Myocyte (in vitro differentiated cells): ENCODE data around the gene SHISA9. TPM values are rescaled to one million over a fixed set of nuclear protein-coding genes. Genes with fewer than 3 reads are reported as not detected.
"Not testable (repeated sequence)": the region's sequence is repeated elsewhere in the genome, so short reads cannot be mapped to it uniquely, and the experiment has no call there.

Source experiments
- DNase-seq: peaks from one replicate; pipeline ENCODE4 v3.0.0-alpha.2; 2012; ENCODE audit warnings: low read depth
- polyA plus RNA-seq: library from polyadenylated mRNA; unstranded; fragments of >200 nt; gene quantifications from one replicate; pipeline ENCODE4 v1.2.1, GENCODE V29; 2012; ENCODE audit warnings: missing spikeins
- total RNA-seq: library from RNA; depleted of rRNA; stranded (reverse); fragments of >200 nt; gene quantifications from 2 replicates; pipeline ENCODE4 v1.2.3, GENCODE V29; 2014

Gene SHISA9
- 15.5 and 15.9 TPM in 2 replicates for total RNA-seq
- 31.5 TPM for polyA plus RNA-seq

DNA sequence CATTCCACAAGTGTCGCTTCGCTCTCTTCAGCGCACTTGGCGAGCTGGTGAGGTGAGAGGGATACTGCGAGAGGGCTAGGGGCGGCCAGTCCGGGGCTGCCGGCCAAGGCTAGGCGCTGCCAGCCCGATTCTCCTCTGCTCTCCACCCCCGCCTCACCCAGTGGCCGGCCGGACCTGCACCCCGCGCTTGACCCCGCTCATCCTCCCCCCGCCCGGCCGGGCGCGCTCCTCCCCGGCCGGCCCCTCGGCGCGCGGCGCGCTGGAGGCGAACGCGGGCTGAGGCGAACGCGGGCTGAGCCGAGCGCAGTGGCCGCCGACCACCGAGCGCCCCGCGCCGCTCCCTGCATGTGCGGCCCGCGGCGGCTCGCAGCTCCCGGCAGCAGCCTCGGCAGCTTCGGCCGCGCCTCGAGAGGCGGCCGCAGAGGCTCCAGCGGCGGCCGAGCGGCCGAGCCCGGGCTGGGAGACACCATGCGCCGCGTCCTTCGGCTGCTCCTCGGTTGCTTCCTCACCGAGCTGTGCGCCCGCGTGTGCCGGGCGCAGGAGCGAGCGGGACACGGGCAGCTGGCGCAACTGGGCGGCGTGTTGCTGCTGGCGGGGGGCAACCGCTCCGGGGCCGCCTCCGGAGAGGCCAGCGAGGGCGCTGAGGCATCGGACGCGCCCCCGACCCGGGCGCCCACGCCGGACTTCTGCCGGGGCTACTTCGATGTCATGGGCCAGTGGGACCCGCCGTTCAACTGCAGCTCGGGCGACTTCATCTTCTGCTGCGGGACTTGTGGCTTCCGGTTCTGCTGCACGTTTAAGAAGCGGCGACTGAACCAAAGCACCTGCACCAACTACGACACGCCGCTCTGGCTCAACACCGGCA is at the start of gene SHISA9:
Gene SHISA9, plus strand, starts transcription at position 2 of the 865 bp plus-strand sequence.
- DNase-seq: peak; percentile 56

DNA sequence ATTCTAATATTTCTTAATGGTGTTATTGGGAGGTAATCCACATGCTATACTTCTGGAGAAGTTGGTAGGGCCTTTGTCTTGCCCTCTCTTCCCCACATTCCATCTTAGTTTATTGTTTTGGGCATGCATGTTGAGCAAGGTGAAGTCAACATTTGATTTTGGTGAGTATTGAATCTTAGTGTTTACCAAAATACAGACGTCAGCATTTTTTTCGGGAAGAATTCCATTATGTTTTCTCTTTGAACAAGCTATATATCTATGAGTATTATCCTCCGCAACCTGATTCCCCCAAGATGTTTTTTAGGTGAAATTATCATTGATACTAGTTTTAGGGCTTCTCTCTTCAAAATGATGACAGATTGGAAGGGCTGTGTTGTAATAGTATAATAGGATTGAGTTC is 47.4 kb upstream of the SHISA9 start:
- DNase-seq: no peak

DNA sequence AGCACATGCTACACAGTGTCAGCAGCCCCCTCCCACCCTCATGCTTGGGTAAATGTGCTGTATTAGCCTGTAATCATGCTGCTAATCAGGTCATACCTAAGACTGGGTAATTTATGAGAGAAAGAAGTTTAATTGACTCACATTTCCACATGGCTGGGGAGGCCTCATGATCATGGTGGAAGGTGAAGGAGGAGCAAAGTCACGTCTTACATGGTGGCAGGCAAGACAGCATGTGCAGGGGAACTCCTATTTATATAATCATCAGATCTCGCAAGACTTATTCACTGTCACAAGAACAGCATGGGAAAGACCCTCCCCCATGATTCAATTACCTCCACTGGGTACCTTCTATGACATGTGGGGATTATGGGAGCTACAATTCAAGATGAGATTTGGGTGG is 44.0 kb upstream of the SHISA9 start:
- DNase-seq: not testable (repeated sequence)

DNA sequence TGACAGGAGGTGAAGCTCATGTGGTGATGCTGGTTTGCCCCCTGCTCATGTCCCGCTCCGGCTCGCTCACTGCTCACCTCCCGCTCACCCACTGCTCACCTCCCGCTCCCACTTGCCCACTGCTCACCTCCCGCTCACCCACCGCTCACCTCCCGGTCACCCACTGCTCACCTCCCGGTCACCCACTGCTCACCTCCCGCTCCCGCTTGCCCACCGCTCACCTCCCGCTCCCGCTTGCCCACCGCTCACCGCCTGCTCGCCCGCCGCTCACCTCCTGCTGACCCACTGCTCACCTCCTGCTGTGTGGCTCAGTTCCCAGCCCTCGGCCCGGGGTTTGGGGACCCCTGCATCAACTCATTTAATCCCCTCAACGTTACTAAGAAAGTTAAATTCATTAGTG is 39.1 kb upstream of the SHISA9 start:
- no peak for DNase-seq

DNA sequence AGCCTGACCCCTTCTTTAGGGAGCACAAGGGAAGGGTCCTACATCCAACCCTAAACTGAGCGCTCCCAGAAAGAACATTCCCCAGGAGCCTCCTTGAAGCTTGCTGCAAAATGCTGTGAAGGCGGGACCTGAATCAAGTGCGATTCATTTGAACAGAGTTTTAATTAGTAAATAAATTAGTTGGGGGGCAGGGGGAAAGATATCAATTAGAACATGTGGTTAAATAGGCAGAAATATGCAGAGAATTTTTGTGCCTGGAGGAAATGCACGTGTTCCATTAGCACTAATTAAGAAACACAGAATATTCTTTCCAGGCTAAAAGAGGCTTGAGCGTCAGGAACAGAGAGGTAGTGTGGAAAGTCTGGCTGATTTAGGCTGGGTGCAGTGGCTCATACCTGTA is 38.5 kb upstream of the SHISA9 start:
- DNase-seq: no peak

DNA sequence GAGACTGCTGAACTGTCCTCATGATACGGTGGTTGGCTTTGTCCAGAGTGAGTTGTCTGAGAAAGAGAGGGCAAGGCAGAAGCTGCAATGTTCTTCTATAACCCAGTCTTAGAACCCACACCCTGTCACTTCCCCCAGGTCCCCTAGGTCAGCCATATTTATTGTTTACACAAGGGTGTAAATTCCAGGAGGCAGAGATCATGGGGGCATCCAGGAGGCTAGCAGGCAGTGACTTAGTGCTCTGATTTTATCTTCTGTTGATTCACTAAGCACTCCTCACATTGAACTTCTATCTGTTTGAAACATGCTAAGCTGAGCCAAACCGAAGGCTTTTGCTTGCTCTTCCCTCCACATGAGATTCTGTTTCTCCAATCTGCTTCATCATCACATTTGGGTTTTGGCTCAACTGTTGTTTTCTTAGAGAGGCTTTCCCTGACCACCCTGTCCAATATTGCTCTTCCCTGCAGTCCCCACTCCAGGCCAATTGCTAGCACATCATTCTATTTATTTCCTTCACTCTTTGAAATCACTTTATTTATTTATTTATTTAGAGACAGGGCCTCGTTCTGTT is 34.3 kb upstream of the SHISA9 start:
- DNase-seq: no peak

DNA sequence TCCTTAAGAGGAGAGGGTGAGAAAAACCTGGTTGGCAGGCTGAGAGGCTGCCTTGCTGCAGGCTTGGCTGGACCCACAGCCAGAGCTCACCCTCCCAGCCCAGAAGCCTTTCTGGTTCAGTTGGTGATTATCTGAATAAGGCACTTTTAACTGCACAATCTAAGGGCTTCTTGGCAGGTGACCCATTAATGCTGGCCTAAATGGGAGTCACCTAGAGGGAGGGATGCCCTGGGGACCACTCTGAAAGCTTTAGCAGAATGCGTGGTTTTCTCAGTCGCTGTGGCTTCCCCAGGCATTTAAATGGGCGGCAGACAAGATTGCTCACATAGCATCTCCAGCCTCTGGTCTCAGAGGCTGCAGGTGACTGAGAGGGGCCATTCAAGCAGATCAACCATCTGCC is 33.2 kb upstream of the SHISA9 start:
- no peak for DNase-seq

DNA sequence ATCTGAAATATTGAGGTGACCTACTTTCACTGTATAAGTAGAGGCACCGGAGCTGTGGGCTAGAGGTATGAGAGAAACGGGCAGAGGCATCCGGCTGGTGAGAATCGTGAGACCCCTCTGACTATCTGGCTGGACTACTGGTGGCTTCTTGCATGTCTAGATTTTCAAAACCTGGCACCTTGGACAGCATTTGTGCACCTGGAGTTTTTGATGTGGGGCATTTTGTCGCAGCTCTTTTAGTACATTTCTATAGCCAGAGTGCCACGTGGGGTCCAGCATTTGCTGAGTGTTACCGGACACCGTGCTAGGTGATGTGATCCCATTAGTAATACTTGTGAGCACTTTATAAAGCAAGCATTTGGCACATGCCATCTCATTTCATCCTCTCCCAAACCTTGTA is 32.6 kb upstream of the SHISA9 start:
- DNase-seq: no peak

DNA sequence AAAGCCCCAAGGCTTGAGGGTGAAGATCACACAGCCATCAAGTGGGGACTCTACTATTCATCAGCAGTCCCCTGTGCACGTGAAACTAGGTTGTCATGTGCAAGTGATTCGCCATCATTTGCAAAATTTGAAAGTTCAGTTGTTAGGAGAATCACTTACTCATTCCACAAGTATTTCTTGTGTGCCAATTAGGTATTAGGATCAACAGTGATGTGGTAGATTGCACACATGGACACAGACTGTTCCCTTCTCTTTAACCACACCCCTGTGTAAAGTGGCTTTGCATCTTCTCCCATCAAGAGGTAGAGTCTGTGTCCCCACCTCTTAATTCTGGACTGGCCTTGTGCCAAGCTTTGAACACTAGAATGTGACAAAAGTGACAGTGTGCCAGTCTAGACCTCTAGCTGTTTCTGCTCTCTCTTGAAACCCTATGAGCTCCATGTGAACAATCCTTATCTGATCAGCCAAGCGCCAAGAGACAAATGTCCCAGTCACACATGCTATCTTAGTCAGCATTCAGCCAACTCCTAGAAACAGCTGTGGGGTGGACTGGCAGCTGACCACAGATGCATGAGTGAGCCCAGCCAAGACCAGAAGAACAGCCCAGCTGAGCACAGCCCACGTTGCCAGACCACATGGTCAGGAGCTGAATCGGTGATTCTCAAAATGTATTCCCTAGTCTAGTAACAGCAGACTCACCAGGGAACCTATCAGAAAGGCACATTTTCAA is 31.5 kb upstream of the SHISA9 start:
- DNase-seq: peak; percentile 48

DNA sequence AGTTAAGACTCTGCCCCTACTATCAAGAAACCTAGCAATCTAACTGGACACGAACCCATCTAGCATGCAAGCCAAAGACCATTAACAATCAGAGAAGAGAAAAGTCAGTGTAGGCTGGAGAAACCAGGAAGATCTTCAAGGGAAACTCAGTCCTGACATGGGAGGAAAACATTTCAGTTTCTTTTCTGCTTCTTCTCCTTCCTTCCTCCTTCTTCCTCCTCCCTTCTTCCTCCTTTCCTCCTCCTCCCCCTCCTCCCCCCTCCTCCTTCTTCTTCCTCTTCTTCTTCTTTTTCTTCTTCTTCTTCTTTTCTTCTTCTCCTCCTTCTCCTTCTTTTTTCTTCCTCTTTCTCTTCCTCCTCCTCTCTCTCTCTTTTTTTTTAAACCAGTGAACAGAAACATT is 29.6 kb upstream of the SHISA9 start:
- no peak for DNase-seq

DNA sequence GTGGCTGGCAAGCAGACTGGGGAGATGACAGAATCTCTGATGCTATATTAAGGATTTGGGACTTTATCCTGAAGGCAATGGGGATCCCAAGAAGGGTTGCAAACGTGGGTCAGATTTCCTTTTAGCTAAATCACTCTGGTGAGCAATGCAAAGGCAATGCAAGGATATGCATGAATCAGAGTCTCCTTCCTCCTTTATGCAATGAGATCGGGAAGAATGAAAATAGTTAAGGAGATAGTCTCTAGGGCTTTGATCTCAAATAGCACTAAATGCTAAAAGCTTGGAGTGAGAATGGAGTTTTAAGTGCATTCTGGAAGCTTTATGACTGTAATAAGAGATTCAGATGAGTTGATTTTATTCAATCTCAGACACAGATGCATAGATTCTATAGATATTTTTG is 27.2 kb upstream of the SHISA9 start:
- peak; percentile 36 for DNase-seq

DNA sequence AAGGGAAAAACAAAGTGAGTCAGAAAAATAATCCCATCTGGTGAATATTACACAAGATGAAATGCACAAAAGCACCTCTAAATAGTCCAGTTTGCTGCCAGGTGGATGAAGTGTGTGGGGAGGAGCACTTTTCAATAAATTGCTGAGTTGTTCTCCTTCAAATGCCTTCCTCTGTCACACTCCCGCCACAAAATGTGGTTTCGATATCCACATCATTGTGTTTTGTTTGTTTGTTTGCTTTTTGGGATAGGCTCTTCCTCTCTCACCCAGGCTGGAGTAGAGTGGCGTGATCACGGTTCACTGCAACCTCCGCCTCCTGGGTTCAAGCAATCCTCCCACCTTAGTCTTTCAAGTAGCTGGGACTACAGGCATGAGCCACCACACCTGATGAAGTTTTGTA is 24.6 kb upstream of the SHISA9 start:
- DNase-seq: no peak

DNA sequence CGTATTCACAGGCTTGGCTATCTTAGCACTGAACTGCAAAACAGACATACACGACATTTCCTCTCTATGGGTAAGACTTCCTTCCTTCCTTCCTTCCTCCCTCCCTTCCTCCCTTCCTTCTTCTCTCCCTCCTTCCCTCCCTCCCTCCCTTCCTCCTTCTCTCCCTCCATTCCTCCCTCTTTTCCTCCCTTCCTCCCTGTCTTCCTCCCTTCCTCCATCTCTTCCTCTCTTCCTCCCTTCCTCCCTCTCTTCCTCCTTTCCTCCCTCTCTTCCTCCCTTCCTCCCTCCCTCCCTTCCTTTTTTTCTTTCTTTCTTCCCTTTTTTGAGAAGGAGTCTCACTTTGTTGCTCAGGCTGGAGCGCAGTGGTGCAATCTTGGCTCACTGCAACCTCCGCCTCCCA is 22.4 kb upstream of the SHISA9 start:
- DNase-seq: no peak

DNA sequence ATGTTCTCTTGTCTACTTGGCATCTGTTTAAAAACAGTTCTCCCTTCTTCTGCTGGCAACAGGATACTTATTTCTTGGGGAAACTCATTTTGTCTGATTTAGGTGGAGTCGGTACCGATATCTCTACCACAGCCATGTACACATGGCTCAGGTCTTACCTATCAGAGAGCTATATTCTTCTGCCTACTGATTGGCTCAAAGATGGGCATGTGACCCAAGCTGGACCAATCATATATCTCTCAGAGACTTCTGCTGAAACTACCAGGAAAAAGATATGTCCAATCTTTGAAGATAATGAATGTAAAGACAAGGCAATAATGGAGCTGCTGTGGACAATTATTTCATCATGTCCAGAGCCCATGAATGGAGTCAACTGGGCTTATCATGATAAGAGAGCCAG is 21.6 kb upstream of the SHISA9 start:
- no peak for DNase-seq

DNA sequence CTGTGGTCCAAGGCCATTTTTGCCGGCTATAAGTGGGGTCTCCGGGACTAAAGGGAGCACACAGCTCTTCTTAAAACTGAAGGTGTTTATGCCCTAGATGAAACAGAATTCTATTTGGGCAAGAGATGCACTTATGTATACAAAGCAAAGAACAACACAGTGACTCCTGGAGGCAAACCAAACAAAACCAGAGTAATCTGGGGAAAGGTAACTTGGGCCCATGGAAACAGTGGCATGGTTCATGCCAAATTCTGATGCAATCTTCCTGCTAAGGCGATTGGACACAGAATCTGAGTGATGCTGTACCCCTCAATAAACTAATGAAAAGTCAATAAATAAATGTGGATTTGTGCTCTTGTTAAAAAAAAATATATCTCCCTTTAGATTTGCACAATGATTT is 20.2 kb upstream of the SHISA9 start:
- no peak for DNase-seq

DNA sequence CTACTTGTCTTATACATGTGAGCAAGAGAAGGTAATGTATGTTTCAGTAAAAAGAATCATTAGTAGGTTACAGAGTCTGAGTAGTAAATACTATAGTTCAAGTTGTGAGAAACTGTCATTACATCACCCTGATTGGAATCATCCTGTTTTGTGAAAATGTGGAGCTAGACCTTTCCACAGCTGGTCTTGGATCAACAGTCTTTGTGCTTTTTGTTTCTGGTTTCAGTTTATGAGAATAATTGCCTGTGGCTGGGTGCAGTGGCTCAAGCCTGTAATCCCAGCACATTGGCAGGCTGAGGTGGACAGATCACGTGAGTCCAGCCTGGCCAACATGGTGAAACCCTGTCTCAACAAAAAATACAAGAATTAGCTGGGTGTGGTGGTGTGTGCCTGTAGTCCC is 19.7 kb upstream of the SHISA9 start:
- DNase-seq: peak; percentile 11

DNA sequence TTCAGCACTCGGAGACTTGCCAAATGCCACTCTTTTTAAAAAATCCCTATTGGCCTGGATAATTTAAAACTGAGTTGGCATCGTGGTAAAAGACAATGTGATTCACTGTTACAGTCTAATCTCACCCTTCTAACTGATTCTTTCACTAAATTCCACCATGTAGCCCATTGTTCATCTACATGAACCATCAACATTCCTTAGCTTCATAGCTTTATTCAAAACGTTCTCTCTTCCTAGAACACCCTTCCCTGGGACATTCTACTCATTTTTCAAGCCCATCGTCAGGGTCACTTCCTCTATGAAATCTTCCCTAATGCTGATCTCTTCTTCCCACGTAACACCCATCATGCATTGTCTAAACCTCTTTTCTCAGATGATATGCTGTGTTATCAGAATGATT is 15.7 kb upstream of the SHISA9 start:
- no peak for DNase-seq

DNA sequence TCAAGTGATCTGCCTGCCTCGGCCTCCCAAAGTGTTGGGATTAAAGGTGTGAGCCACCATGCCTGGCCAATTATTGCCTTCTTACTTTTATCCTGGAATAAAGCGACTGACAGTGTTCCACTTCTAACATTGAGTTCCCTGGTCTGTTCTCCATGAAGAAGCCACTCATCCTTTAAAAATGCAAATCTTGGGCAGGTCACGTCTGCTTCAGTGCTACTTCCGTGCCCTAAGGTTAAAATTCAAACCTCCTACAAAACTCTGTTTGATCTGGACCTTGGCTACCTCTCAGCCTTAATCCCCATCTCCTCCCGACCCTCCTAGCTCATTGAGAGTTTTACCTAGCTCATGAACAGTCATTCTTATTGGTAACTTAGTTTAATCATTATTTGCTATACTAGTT is 9.6 kb upstream of the SHISA9 start:
- DNase-seq: no peak

DNA sequence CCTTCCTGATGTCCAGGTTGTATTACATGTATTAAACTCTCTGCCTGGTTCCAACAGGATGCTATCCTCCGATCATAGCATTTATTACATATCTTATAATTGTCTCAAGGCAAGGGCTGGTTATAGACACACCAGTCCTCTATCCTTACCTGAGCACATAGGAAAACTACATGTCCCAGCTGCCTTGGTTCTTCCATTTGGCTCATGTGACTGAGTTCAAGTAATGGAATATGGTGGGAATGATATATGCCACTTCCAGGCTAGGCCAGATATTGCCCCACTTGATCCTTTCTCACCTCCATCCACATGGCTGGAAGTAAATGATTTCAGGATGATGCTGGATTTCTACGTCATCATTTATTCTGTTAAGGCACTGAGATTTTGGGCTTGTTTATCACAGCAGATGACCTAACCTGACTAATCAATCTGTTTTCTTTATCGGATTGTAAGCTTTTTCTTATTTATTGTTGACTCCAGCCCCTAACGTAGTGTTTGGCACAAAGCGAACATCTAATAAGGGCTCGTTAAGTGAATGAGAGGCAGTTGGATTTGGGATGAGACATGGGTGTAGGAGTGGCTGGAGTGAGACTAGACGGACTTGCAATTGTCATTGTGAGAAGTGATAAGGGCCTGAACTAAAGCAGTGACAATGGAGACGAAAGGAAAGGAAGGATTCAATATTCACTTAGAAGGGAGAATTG is 8.2 kb upstream of the SHISA9 start:
- DNase-seq: no peak

DNA sequence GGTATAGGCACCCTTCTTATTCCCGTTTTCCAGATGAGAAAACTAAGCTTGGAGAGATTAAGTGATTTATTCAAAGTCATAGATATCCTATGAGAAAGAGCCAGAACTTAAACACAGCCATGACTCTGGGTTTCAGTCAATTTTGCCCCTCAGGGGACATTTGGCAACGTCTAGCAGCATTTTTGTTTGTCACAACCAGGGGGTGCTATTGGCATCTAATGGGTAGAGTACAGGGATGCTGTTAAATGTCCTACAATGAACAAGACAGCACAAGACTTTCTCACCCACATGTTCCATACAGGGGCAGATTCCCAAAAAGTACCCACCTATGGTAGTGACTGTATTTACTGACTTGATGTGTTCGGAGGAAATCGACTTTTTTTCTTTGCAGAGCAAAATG is 4.8 kb upstream of the SHISA9 start:
- DNase-seq: peak; percentile 80

DNA sequence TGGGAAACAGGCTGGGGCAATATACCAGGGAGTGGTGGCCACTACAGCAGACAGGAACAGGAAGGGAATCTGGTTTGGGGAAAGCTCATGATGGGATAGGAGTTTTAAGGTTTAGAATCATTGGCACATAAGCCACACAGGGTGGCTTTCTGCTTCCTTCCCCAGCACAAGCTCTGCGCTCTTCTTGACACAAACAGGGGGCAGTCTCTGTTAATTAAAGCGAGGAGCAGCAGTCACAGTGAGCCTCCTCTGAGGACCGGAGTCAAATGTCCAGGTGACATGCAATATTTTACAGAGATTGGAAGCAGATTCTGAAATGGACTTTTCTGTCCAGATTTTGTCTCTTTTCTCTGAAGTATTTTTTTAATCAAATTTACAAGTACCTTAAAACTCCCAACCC is 2.8 kb upstream of the SHISA9 start:
- DNase-seq: no peak
